Activated naive CD8-positive, alpha-beta T cell treated with anti-CD3 and anti-CD28 coated beads for 36 hours (primary cell): ENCODE measurements around the gene PANK1. TPM values are rescaled to one million over a fixed set of nuclear protein-coding genes. Genes with fewer than 3 reads are reported as not detected.

ENCODE experiments used
- DNase-seq: peaks from one replicate; pipeline ENCODE4 v3.0.0; 2021
- H3K27ac Mint-ChIP-seq: one replicate; pipeline ENCODE4 v1.8.0; 2022; ENCODE audit warnings: mild to moderate bottlenecking, moderate library complexity, mixed read lengths
- H3K27me3 Mint-ChIP-seq: one replicate; pipeline ENCODE4 v1.8.0; 2022; ENCODE audit warnings: mild to moderate bottlenecking, mixed read lengths
- H3K36me3 Mint-ChIP-seq: one replicate; pipeline ENCODE4 v1.8.0; 2021; ENCODE audit warnings: mild to moderate bottlenecking, mixed read lengths
- H3K4me1 Mint-ChIP-seq: one replicate; pipeline ENCODE4 v1.8.0; 2021; ENCODE audit warnings: mixed read lengths
- H3K4me3 Mint-ChIP-seq: one replicate; pipeline ENCODE4 v1.8.0; 2022; ENCODE audit warnings: mild to moderate bottlenecking, moderate library complexity, mixed read lengths
- H3K9me3 Mint-ChIP-seq: one replicate; pipeline ENCODE4 v1.8.0; 2022; ENCODE audit warnings: mixed read lengths
- total RNA-seq, 2 experiments: library from RNA; stranded (reverse); gene quantifications; one replicate each; pipeline ENCODE4 v1.2.3, GENCODE V29; 2021

PANK1 gene
- total RNA-seq, 2 experiments from 2014 or later: 2.0 TPM

GRCh38 chr10:89662596-89662995, 17.6 kb upstream of the PANK1 start:
- no peaks in the 10 kb centered on the region for H3K9me3 Mint-ChIP-seq
- H3K27ac Mint-ChIP-seq: no peak overlapping the region
- H3K27me3 Mint-ChIP-seq: no peaks in the 10 kb centered on the region
- DNase-seq: no peak
- H3K4me1 Mint-ChIP-seq: no peaks in the 10 kb centered on the region
- H3K36me3 Mint-ChIP-seq: no peaks in the 10 kb centered on the region
- no peak overlapping the region for H3K4me3 Mint-ChIP-seq

DNA sequence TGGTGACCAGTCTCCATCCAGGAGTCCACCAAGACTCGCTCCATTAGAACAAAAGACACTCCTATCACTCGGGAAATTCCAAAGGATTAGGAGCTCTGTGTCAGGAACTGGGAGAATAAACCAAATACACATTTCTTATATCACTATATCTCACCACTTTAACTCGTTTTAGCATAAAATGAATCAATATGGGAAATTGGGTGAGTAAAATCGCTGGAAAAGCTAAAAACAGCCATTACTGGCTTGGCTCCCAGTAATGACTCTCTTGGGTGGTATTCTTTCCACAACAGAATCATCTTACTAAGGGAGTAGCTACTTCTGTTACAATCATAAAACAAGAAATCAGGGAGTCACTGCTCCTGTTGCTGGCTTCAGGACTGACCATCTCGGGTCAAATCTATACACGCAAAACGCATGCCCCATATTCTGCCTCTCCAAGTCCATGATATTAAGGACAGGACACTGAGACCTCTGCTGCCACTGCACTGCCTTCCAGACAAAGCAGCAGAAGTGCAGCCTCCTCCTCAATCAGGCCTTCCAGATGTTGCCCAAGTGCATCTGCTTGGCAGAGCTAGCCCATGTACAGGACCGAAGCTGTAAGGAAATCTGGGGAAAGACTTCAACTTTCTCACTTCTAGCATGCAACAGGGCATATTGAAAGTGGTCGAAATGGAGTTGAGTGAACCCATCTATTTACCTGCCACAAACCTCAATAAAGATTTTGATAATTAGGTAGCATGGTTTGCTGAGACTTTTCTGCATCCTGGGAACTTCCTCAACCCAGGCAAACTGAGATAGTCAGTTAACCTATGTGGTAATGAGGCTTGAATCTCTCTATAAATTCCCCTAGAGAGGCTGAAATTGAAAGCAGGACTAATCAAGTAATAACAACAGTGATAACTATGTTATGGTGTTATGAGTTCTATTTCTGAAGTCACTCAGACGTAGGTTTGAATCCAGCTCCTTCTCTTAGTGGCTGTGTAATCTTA, 14.4 kb upstream of the PANK1 start:
- DNase-seq: no peak
- H3K27me3 Mint-ChIP-seq: no peaks in the 10 kb centered on the region
- H3K4me1 Mint-ChIP-seq: no peaks in the 10 kb centered on the region
- H3K9me3 Mint-ChIP-seq: no peaks in the 10 kb centered on the region
- H3K4me3 Mint-ChIP-seq: no peak overlapping the region
- H3K36me3 Mint-ChIP-seq: no peaks in the 10 kb centered on the region
- H3K27ac Mint-ChIP-seq: no peak overlapping the region

GRCh38 chr10:89657302-89657701, 12.3 kb upstream of the PANK1 start:
- no peaks in the 10 kb centered on the region for H3K27me3 Mint-ChIP-seq

DNA sequence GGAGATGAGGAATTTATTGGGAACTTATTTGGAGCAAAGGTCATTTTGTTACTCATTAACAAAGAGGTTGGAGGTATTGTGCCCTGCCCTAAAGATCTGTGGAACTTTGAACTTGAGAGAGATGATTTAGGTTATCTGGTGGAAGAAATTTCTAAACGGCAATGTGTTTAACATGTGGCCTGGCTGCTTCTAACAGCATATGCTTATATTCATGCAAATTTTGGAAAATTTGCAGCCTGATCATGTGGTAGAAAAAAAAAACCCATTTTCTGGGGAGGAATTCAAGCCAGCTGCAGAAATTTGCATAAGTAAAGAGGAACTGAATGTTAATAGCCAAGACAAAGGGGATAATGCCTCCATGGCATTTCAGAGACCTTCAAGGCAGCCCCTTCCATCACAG, 10.7 kb upstream of the PANK1 start:
- Mint-ChIP-seq H3K4me3 (no peak overlapping the region), H3K9me3 (no peaks in the 10 kb centered on the region), H3K4me1 (peaks cover 2% of the 10 kb centered on the region), H3K36me3 (no peaks in the 10 kb centered on the region), H3K27me3 (no peaks in the 10 kb centered on the region), H3K27ac (no peak overlapping the region)
- no peak for DNase-seq

More at GRCh38 chr10:89657302-89657701, 12.3 kb upstream of the PANK1 start:
- DNase-seq: no peak
- H3K4me3 Mint-ChIP-seq: no peak overlapping the region
- H3K36me3 Mint-ChIP-seq: no peaks in the 10 kb centered on the region
- peaks cover 2% of the 10 kb centered on the region for H3K4me1 Mint-ChIP-seq
- no peak overlapping the region for H3K27ac Mint-ChIP-seq
- no peaks in the 10 kb centered on the region for H3K9me3 Mint-ChIP-seq

GRCh38 chr10:89653410-89653869, 8.4 kb upstream of the PANK1 start:
- DNase-seq: no peak
- H3K27me3 Mint-ChIP-seq: peaks cover 14% of the 10 kb centered on the region
- no peaks in the 10 kb centered on the region for H3K9me3 Mint-ChIP-seq
- no peak overlapping the region for H3K27ac Mint-ChIP-seq
- H3K4me3 Mint-ChIP-seq: no peak overlapping the region
- H3K4me1 Mint-ChIP-seq: peaks cover 2% of the 10 kb centered on the region
- no peaks in the 10 kb centered on the region for H3K36me3 Mint-ChIP-seq

DNA sequence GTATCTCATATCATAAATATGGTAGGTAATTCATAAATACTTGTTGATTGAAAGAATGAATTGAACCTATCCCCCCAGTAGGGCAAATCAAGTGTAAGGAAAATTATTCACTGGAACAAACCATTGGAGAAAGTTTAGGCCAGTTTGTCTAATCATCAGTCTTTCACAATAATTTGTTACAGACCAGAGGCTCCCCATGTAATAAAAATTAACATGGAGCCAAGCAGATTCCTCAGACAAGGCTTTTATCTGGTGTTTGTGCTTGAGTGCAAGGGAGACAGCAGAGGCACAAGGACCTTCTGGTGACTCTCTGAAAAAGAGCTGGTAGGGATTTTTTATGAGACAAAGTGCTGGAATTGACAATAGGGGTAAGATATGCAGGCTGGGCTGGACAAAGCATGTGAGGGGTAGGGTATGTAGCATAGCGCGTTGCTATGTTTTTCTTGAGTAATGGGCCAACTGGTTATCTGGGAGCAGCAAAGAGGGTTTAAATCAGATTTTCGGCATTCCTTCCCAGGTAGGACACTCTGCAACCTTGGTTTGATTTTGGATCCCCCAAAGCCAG, 7.8 kb upstream of the PANK1 start:
- no peak overlapping the region for H3K4me3 Mint-ChIP-seq
- DNase-seq: no peak
- peaks cover 19% of the 10 kb centered on the region for H3K27me3 Mint-ChIP-seq
- peaks cover 2% of the 10 kb centered on the region for H3K4me1 Mint-ChIP-seq
- H3K27ac Mint-ChIP-seq: no peak overlapping the region
- H3K36me3 Mint-ChIP-seq: no peaks in the 10 kb centered on the region
- no peaks in the 10 kb centered on the region for H3K9me3 Mint-ChIP-seq

- Mint-ChIP-seq H3K9me3 (no peaks in the 10 kb centered on the region), H3K36me3 (no peaks in the 10 kb centered on the region), H3K27me3 (peaks cover 26% of the 10 kb centered on the region), H3K27ac (no peak overlapping the region), H3K4me3 (no peak overlapping the region), H3K4me1 (peaks cover 2% of the 10 kb centered on the region)
- DNase-seq: no peak
These were observed 7.0 kb upstream of the PANK1 start for GRCh38 chr10:89651916-89652573.

DNA sequence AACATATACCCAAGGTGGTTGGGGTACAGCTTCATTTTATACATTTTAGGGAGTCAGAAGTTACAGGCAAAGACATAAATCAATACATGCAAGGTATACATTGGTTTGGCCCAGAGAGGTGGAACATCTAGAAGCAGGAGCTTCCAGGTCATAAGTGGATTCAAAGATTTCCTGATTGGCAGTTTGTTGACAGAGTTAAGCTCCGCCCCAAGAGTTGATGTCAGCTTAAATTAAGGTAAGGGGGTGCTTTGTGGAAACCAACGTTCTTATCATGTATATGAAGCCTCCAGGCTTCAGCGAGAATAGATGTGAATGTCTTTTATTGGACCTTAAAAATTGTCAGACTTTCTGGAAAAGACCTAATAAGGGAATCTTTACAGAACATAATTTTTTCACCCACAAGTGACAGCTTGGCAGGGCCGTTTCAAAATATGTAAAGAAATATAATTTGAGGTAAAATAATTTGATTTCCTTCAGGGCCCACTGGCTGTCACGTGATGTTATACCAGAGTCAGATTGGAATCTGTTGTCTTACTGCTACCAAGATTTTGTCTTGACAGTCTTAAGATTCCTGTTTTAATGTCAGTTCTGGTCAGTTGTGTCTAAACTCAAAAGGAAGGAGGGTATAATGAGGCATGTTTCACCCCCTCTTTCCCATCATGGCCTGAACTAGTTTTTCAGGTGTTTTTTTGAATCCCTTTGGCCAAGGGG, 6.3 kb upstream of the PANK1 start:
- no peak overlapping the region for H3K4me3 Mint-ChIP-seq
- H3K4me1 Mint-ChIP-seq: peaks cover 2% of the 10 kb centered on the region
- H3K27me3 Mint-ChIP-seq: peaks cover 26% of the 10 kb centered on the region
- no peaks in the 10 kb centered on the region for H3K36me3 Mint-ChIP-seq
- no peak for DNase-seq
- no peaks in the 10 kb centered on the region for H3K9me3 Mint-ChIP-seq
- H3K27ac Mint-ChIP-seq: no peak overlapping the region

DNA sequence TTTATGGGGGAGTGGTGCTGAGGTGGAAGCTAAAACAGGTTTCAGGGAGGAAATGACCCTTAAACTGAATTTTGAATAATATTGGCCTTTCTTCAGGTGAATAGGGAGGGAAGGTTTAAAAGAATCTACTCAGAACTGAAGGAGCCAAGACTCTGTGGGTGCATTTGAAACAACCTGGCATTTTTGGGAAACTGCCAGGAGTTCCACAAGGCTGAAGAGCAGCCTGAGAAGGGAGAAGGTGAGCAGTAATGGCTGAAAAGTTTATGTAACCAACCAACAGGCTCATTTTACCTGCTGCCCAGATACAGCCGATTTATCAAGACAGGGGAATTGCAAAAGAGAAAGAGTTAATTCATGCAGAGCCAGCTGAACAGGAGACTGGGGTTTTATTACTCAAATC, 4.0 kb upstream of the PANK1 start:
- Mint-ChIP-seq H3K4me1 (peaks cover 8% of the 10 kb centered on the region), H3K9me3 (no peaks in the 10 kb centered on the region), H3K4me3 (no peak overlapping the region), H3K27ac (no peak overlapping the region), H3K36me3 (no peaks in the 10 kb centered on the region), H3K27me3 (peaks cover 34% of the 10 kb centered on the region)
- no peak for DNase-seq

GRCh38 chr10:89648074-89648473, 3.0 kb upstream of the PANK1 start:
- H3K4me3 Mint-ChIP-seq: no peak overlapping the region
- no peaks in the 10 kb centered on the region for H3K36me3 Mint-ChIP-seq
- peaks cover 7% of the 10 kb centered on the region for H3K4me1 Mint-ChIP-seq
- DNase-seq: no peak
- H3K9me3 Mint-ChIP-seq: no peaks in the 10 kb centered on the region
- H3K27me3 Mint-ChIP-seq: peaks cover 34% of the 10 kb centered on the region
- no peak overlapping the region for H3K27ac Mint-ChIP-seq

- Mint-ChIP-seq H3K9me3 (no peaks in the 10 kb centered on the region), H3K4me1 (peaks cover 7% of the 10 kb centered on the region), H3K27me3 (peaks cover 36% of the 10 kb centered on the region), H3K36me3 (no peaks in the 10 kb centered on the region), H3K4me3 (no peak overlapping the region), H3K27ac (no peak overlapping the region)
- DNase-seq: no peak
These were observed 2.0 kb upstream of the PANK1 start for GRCh38 chr10:89646889-89647657.

- no peak for DNase-seq
- Mint-ChIP-seq H3K9me3 (no peaks in the 10 kb centered on the region), H3K36me3 (no peaks in the 10 kb centered on the region), H3K4me1 (peaks cover 7% of the 10 kb centered on the region), H3K4me3 (peak overlapping the region; percentile 91), H3K27ac (peak overlapping the region; percentile 90), H3K27me3 (peaks cover 38% of the 10 kb centered on the region)
These were observed 715 bp upstream of the PANK1 start for GRCh38 chr10:89645742-89646172.

- no peak for DNase-seq
- Mint-ChIP-seq H3K27ac (no peak overlapping the region), H3K36me3 (no peaks in the 10 kb centered on the region), H3K4me3 (no peak overlapping the region), H3K27me3 (peaks cover 33% of the 10 kb centered on the region), H3K4me1 (peaks cover 7% of the 10 kb centered on the region), H3K9me3 (no peaks in the 10 kb centered on the region)
These were observed 413 bp downstream of the PANK1 start for GRCh38 chr10:89644691-89644966.
